Liver (tissue), 9 donors: Measurements from ENCODE around the gene MEFV. TPM values are rescaled to one million over a fixed set of nuclear protein-coding genes. Genes with fewer than 3 reads are reported as not detected.

Source experiments
- DNase-seq: peaks from one replicate; pipeline ENCODE4 v3.0.0-alpha.2; 2017; ENCODE audit warnings: low spot score
- H3K27ac ChIP-seq, 2 donors: one replicate each; pipeline ENCODE4 v1.7.0; 2013; ENCODE audit warnings: inconsistent platforms in 2 of 2, low read length in 2 of 2, control low read depth in 1 of 2, low read depth in 1 of 2, mild to moderate bottlenecking in 1 of 2
- H3K27me3 ChIP-seq, 4 donors: one replicate each; pipeline versions ENCODE4 v1.6.1 to v1.7.0; 2013; ENCODE audit warnings: low read length in 3 of 4, inconsistent platforms in 1 of 4, mild to moderate bottlenecking in 1 of 4, moderate library complexity in 1 of 4; ENCODE audit not compliant: control insufficient read depth in 4 of 4, insufficient read depth in 4 of 4
- H3K36me3 ChIP-seq, 4 donors: one replicate each; pipeline versions ENCODE4 v1.6.1 to v1.7.0; 2013; ENCODE audit warnings: low read length in 3 of 4, mild to moderate bottlenecking in 3 of 4, low read depth in 1 of 4, moderate library complexity in 1 of 4; ENCODE audit not compliant: control insufficient read depth in 4 of 4, insufficient read depth in 3 of 4
- H3K4me1 ChIP-seq, 4 donors: one replicate each; pipeline versions ENCODE4 v1.6.1 to v1.7.0; 2013; ENCODE audit warnings: low read length in 3 of 4, mild to moderate bottlenecking in 3 of 4, moderate library complexity in 1 of 4; ENCODE audit not compliant: control insufficient read depth in 4 of 4, insufficient read depth in 4 of 4
- H3K4me3 ChIP-seq, 3 donors: one replicate each; pipeline versions ENCODE4 v1.6.1 to v1.7.0; 2013; ENCODE audit warnings: low read length in 3 of 3, control low read depth in 1 of 3, low read depth in 1 of 3, mild to moderate bottlenecking in 1 of 3
- H3K9ac ChIP-seq, 2 donors: one replicate each; pipeline ENCODE4 v1.7.0; 2013; ENCODE audit warnings: low read length in 2 of 2, mild to moderate bottlenecking in 2 of 2, moderate library complexity in 2 of 2, control low read depth in 1 of 2, low read depth in 1 of 2
- H3K9me3 ChIP-seq, 4 donors: one replicate each; pipeline versions ENCODE4 v1.6.1 to v1.7.0; 2013; ENCODE audit warnings: low read length in 3 of 4; ENCODE audit not compliant: control insufficient read depth in 4 of 4
- EGR1 ChIP-seq, 2 donors: IDR thresholded peaks; 2 replicates each; pipeline ENCODE4 v1.6.1; 2016 to 2018; ENCODE audit warnings: antibody characterized with exemption in 2 of 2, low read depth in 2 of 2
- FOXA1 ChIP-seq: IDR thresholded peaks from 2 replicates; pipeline ENCODE4 v1.6.1; 2016; ENCODE audit warnings: antibody characterized with exemption
- FOXA2 ChIP-seq: IDR thresholded peaks from 2 replicates; pipeline ENCODE4 v1.6.1; 2016; ENCODE audit warnings: antibody characterized with exemption
- GABPA ChIP-seq, 2 donors: IDR thresholded peaks in 1 of 2; conservative IDR thresholded peaks in 1 of 2; 2 replicates each; pipeline ENCODE4 v1.6.1; 2016; ENCODE audit warnings: antibody characterized with exemption in 2 of 2, mild to moderate bottlenecking in 1 of 2, moderate library complexity in 1 of 2
- HNF4A ChIP-seq, 2 donors: conservative IDR thresholded peaks; 2 replicates each; pipeline ENCODE4 v1.6.1; 2016; ENCODE audit warnings: antibody characterized with exemption in 2 of 2, mild to moderate bottlenecking in 2 of 2
- HNF4G ChIP-seq: IDR thresholded peaks from 2 replicates; pipeline ENCODE4 v1.6.1; 2016; ENCODE audit warnings: antibody characterized with exemption
- JUND ChIP-seq, 2 donors: IDR thresholded peaks; 2 replicates each; pipeline ENCODE4 v1.6.1; 2016; ENCODE audit warnings: antibody characterized with exemption in 2 of 2
- NR2F2 ChIP-seq: IDR thresholded peaks from 2 replicates; pipeline ENCODE4 v1.6.1; 2016; ENCODE audit warnings: antibody characterized with exemption
- RAD21 ChIP-seq, 2 donors: IDR thresholded peaks; 2 replicates each; pipeline ENCODE4 v1.6.1; 2016; ENCODE audit warnings: antibody characterized with exemption in 2 of 2, mild to moderate bottlenecking in 2 of 2
- RXRA ChIP-seq, 2 donors: IDR thresholded peaks; 2 replicates each; pipeline ENCODE4 v1.6.1; 2017 to 2018; ENCODE audit warnings: antibody characterized with exemption in 2 of 2, mild to moderate bottlenecking in 1 of 2
- SP1 ChIP-seq: IDR thresholded peaks from 2 replicates; pipeline ENCODE4 v1.6.1; 2018; ENCODE audit warnings: antibody characterized with exemption, mild to moderate bottlenecking
- TAF1 ChIP-seq: conservative IDR thresholded peaks from 2 replicates; pipeline ENCODE4 v1.6.1; 2016; ENCODE audit warnings: antibody characterized with exemption, mild to moderate bottlenecking
- YY1 ChIP-seq: IDR thresholded peaks from 2 replicates; pipeline ENCODE4 v1.6.1; 2016; ENCODE audit warnings: antibody characterized with exemption, mild to moderate bottlenecking
- WGBS: extraction: QIAGEN DNeasy Blood & Tissue Kit; methylation state at CpG from one replicate; pipeline ENCODE4 v1.1.7; 2013; 5-methylcytosine and 5-hydroxymethylcytosine counted together
- polyA plus RNA-seq, 2 donors: library from polyadenylated mRNA; stranded (reverse) in 1 of 2; unstranded in 1 of 2; fragments of 200-250 nt in 1 of 2; fragments of >200 nt in 1 of 2; fragmentation: Nextera tagmentation in 1 of 2; extraction: Ambion mirVana in 1 of 2; gene quantifications; one replicate each; pipeline versions ENCODE4 v1.2.1 to v1.2.3, GENCODE V29; 2013 to 2015
- total RNA-seq, 2 donors: library from RNA; depleted of rRNA; stranded (reverse); fragments of >200 nt; gene quantifications; one replicate each; pipeline ENCODE4 v1.2.3, GENCODE V29; 2014
- TF ChIP-seq, protein P1 (sequence below): IDR thresholded peaks from 2 replicates; pipeline ENCODE4 v1.6.1; 2016; ENCODE audit warnings: antibody characterized with exemption
- TF ChIP-seq, protein P2 (sequence below): fragments of 150-350 bp; IDR thresholded peaks from 2 replicates; pipeline ENCODE4 v1.5.1; 2017; ENCODE audit warnings: improper control_type of control experiment, low read depth, low read length; ENCODE audit not compliant: missing input control
- TF ChIP-seq, protein P3 (sequence below): IDR thresholded peaks from 2 replicates; pipeline ENCODE4 v1.6.1; 2016; ENCODE audit warnings: antibody characterized with exemption
- TF ChIP-seq, protein P4 (sequence below): IDR thresholded peaks from 2 replicates; pipeline ENCODE4 v1.6.1; 2016; ENCODE audit warnings: antibody characterized with exemption
- TF ChIP-seq, protein P5 (sequence below): IDR thresholded peaks from 2 replicates; pipeline ENCODE4 v1.6.1; 2016; ENCODE audit warnings: antibody characterized with exemption, mild to moderate bottlenecking
- donor health status: healthy.
- donor health status: healthy.
- donor health status: healthy.
- donor health status: healthy.
- donor health status: healthy.

MEFV gene
- total and polyA plus RNA-seq, 4 donors, result 0.33 to 3.3 (median 0.79) TPM

DNA sequence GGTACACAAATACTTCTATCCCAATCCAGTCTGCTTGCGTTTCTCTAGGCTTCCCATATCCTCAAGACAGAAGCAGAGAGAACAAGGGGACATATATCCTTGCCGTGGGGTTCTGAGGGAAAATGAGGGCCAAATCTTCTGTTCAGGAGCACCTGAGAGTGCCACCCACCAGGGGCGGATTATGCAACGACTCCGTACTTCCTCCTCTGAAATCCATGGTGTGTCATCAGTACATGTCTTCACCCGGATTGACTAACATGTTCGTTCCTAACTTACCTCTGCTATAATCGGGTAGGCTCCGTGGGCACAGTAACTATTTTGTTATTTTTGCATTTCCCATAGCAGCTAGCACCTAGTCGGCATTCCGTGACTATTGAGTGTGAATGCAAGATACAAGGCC lies 13.7 kb downstream of the MEFV start:
- H3K4me3 ChIP-seq, result no peak overlapping the region
- peaks cover 0 to 3% (median 1%) of the 10 kb centered on the region in 4 donors for H3K9me3 ChIP-seq
- peaks cover 0 to 2% (median 0%) of the 10 kb centered on the region in 4 donors for H3K36me3 ChIP-seq
- no peak overlapping the region for H3K27ac ChIP-seq
- no peaks in the 10 kb centered on the region for H3K4me1 ChIP-seq
- no peak for TF ChIP-seq EGR1 (IDR thresholded peaks at IDR 0.05; ENCODE audit: low read depth in 2 of 2)
- TF ChIP-seq TAF1, result no peak
- TF ChIP-seq, protein P1, sequence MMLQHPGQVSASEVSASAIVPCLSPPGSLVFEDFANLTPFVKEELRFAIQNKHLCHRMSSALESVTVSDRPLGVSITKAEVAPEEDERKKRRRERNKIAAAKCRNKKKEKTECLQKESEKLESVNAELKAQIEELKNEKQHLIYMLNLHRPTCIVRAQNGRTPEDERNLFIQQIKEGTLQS, result no peak
- no peak for TF ChIP-seq HNF4A (conservative IDR thresholded peaks at IDR 0.05)
- TF ChIP-seq, protein P2, sequence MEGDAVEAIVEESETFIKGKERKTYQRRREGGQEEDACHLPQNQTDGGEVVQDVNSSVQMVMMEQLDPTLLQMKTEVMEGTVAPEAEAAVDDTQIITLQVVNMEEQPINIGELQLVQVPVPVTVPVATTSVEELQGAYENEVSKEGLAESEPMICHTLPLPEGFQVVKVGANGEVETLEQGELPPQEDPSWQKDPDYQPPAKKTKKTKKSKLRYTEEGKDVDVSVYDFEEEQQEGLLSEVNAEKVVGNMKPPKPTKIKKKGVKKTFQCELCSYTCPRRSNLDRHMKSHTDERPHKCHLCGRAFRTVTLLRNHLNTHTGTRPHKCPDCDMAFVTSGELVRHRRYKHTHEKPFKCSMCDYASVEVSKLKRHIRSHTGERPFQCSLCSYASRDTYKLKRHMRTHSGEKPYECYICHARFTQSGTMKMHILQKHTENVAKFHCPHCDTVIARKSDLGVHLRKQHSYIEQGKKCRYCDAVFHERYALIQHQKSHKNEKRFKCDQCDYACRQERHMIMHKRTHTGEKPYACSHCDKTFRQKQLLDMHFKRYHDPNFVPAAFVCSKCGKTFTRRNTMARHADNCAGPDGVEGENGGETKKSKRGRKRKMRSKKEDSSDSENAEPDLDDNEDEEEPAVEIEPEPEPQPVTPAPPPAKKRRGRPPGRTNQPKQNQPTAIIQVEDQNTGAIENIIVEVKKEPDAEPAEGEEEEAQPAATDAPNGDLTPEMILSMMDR, result no peak
- TF ChIP-seq JUND (IDR thresholded peaks at IDR 0.05), result no peak
- no peak for TF ChIP-seq YY1
- TF ChIP-seq SP1, result no peak
- no peak for TF ChIP-seq FOXA2
- no peak overlapping the region for H3K9ac ChIP-seq
- DNase-seq, result no peak
- 76% methylated on average over 11 of the region's 11 CpGs for WGBS
- no peaks in the 10 kb centered on the region for H3K27me3 ChIP-seq

DNA sequence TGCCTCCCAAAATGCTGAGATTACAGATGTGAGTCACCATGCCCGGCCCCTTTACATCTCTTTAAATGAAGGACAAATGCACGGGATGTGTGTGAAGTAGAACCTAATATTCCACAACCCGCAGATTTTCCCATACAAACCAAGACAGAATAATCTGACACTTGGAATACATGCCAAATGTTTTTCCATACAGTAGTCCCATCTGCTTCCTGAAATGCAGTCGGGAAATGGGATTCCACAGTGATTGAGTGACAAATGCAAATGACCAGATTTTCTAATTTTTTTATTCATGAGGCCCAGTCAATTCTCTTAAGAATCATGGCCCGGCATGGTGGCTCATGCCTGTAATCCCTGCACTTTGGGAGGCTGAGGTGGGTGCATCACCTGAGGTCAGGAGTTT lies 14.7 kb downstream of the MEFV start:
- TF ChIP-seq, protein P3, sequence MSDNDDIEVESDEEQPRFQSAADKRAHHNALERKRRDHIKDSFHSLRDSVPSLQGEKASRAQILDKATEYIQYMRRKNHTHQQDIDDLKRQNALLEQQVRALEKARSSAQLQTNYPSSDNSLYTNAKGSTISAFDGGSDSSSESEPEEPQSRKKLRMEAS, result no peak
- TF ChIP-seq TAF1, result no peak
- no peak for TF ChIP-seq RXRA (IDR thresholded peaks at IDR 0.05)
- no peak for TF ChIP-seq EGR1 (IDR thresholded peaks at IDR 0.05; ENCODE audit: low read depth in 2 of 2)
- no peak for TF ChIP-seq FOXA2
- TF ChIP-seq, protein P1, result no peak
- TF ChIP-seq NR2F2, result no peak
- no peak for TF ChIP-seq JUND (IDR thresholded peaks at IDR 0.05)
- TF ChIP-seq, protein P4, sequence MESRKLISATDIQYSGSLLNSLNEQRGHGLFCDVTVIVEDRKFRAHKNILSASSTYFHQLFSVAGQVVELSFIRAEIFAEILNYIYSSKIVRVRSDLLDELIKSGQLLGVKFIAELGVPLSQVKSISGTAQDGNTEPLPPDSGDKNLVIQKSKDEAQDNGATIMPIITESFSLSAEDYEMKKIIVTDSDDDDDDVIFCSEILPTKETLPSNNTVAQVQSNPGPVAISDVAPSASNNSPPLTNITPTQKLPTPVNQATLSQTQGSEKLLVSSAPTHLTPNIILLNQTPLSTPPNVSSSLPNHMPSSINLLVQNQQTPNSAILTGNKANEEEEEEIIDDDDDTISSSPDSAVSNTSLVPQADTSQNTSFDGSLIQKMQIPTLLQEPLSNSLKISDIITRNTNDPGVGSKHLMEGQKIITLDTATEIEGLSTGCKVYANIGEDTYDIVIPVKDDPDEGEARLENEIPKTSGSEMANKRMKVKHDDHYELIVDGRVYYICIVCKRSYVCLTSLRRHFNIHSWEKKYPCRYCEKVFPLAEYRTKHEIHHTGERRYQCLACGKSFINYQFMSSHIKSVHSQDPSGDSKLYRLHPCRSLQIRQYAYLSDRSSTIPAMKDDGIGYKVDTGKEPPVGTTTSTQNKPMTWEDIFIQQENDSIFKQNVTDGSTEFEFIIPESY, result no peak
- TF ChIP-seq, protein P2, result no peak
- TF ChIP-seq RAD21 (IDR thresholded peaks at IDR 0.05), result no peak
- no peak for TF ChIP-seq GABPA (IDR thresholded peaks at IDR 0.05 in 1 of 2, conservative IDR thresholded peaks at IDR 0.05 in 1 of 2)
- no peak for TF ChIP-seq HNF4A (conservative IDR thresholded peaks at IDR 0.05)
- TF ChIP-seq SP1, result no peak
- TF ChIP-seq YY1, result no peak
- TF ChIP-seq, protein P5, sequence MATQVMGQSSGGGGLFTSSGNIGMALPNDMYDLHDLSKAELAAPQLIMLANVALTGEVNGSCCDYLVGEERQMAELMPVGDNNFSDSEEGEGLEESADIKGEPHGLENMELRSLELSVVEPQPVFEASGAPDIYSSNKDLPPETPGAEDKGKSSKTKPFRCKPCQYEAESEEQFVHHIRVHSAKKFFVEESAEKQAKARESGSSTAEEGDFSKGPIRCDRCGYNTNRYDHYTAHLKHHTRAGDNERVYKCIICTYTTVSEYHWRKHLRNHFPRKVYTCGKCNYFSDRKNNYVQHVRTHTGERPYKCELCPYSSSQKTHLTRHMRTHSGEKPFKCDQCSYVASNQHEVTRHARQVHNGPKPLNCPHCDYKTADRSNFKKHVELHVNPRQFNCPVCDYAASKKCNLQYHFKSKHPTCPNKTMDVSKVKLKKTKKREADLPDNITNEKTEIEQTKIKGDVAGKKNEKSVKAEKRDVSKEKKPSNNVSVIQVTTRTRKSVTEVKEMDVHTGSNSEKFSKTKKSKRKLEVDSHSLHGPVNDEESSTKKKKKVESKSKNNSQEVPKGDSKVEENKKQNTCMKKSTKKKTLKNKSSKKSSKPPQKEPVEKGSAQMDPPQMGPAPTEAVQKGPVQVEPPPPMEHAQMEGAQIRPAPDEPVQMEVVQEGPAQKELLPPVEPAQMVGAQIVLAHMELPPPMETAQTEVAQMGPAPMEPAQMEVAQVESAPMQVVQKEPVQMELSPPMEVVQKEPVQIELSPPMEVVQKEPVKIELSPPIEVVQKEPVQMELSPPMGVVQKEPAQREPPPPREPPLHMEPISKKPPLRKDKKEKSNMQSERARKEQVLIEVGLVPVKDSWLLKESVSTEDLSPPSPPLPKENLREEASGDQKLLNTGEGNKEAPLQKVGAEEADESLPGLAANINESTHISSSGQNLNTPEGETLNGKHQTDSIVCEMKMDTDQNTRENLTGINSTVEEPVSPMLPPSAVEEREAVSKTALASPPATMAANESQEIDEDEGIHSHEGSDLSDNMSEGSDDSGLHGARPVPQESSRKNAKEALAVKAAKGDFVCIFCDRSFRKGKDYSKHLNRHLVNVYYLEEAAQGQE, result no peak
- TF ChIP-seq HNF4G, result no peak
- TF ChIP-seq FOXA1, result no peak
- WGBS, result 69% methylated on average over 5 of the region's 5 CpGs
- peaks cover 0 to 3% (median 1%) of the 10 kb centered on the region in 4 donors for H3K9me3 ChIP-seq
- no peak overlapping the region for H3K27ac ChIP-seq
- H3K9ac ChIP-seq, result no peak overlapping the region
- no peak for DNase-seq
- H3K4me1 ChIP-seq, result no peaks in the 10 kb centered on the region
- H3K36me3 ChIP-seq, result peaks cover 0 to 2% (median 0%) of the 10 kb centered on the region in 4 donors
- no peak overlapping the region for H3K4me3 ChIP-seq
- H3K27me3 ChIP-seq, result no peaks in the 10 kb centered on the region
